CD4-positive, alpha-beta T cell treated with Interleukin-10 for 1 hour (primary cell): Measurements from ENCODE around the gene CXCL17.

Experiments used
- DNase-seq: peaks from one replicate; pipeline ENCODE4 v3.0.0-alpha.2; 2020

Gene CXCL17

GRCh38 chr19:42423462-42424344 lies 19.0 kb downstream of the CXCL17 start:
- DNase-seq, result peak; percentile 95

GRCh38 chr19:42422901-42423461 lies 19.8 kb downstream of the CXCL17 start:
- DNase-seq, result peak; percentile 72

GRCh38 chr19:42422092-42422900 lies 20.4 kb downstream of the CXCL17 start:
- DNase-seq, result no peak

GRCh38 chr19:42421591-42422031 lies 21.1 kb downstream of the CXCL17 start:
- DNase-seq, result no peak

- no peak for DNase-seq
Observed at GRCh38 chr19:42421101-42421500, 21.6 kb downstream of the CXCL17 start.

GRCh38 chr19:42420055-42420544 lies 22.6 kb downstream of the CXCL17 start:
- peak; percentile 84 for DNase-seq

GRCh38 chr19:42419309-42419708 lies 23.4 kb downstream of the CXCL17 start:
- no peak for DNase-seq

GRCh38 chr19:42412661-42413076 lies 30.1 kb downstream of the CXCL17 start:
- DNase-seq, result no peak

GRCh38 chr19:42412227-42412626 lies 30.5 kb downstream of the CXCL17 start:
- no peak for DNase-seq

- no peak for DNase-seq
Observed at GRCh38 chr19:42411581-42412178, 31.1 kb downstream of the CXCL17 start.

- no peak for DNase-seq
Observed at GRCh38 chr19:42410371-42410770, 32.4 kb downstream of the CXCL17 start.

GRCh38 chr19:42409477-42409876 lies 33.3 kb downstream of the CXCL17 start:
- DNase-seq, result no peak

GRCh38 chr19:42407816-42408175 lies 35.0 kb downstream of the CXCL17 start:
- DNase-seq, result no peak

GRCh38 chr19:42407085-42407815 lies 35.5 kb downstream of the CXCL17 start:
- DNase-seq, result no peak

- no peak for DNase-seq
Observed at GRCh38 chr19:42406111-42406510, 36.6 kb downstream of the CXCL17 start.

- no peak for DNase-seq
Observed at GRCh38 chr19:42403586-42403985, 39.2 kb downstream of the CXCL17 start.

- DNase-seq, result no peak
Observed at GRCh38 chr19:42402376-42403116, 40.2 kb downstream of the CXCL17 start.

GRCh38 chr19:42401365-42402303 lies 41.1 kb downstream of the CXCL17 start:
- DNase-seq, result peak; percentile 76

GRCh38 chr19:42400404-42400803 lies 42.3 kb downstream of the CXCL17 start:
- no peak for DNase-seq
